GM18519 (cell line): ENCODE data around the gene MEDAG.

ENCODE experiments used
- ATAC-seq: cut with Tn5 transposase; IDR thresholded peaks from one replicate; pipeline ENCODE4 v1.9.1; 2021; ENCODE audit warnings: mild to moderate bottlenecking, moderate library complexity; ENCODE audit not compliant: unreplicated experiment, low FRiP score

The MEDAG gene

GRCh38 chr13:30936971-30937370 is 30.9 kb downstream of the MEDAG start:
- no peak for ATAC-seq

DNA sequence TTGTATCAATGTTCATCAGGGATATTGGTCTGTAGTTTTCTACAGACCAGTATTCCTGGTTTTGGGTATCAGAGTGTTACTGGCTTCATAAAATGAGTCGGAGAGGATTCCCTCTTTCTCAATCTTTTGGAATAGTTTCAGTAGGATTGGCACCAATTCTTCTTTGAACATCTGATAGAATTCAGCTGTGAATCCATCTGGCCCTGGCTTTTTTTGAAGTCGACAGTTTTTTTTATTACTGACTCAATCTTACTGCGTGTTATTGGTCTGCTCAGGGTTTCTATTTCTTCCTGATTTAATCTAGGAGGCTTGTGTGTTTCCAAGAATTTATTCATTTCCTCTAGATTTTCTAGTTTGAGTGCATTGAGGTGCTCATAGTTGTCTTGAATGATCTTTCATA is 37.8 kb downstream of the MEDAG start:
- ATAC-seq: no peak

GRCh38 chr13:30957258-30957943 is 51.3 kb downstream of the MEDAG start:
- no peak for ATAC-seq

GRCh38 chr13:30959678-30960077 is 53.6 kb downstream of the MEDAG start:
- ATAC-seq: no peak

DNA sequence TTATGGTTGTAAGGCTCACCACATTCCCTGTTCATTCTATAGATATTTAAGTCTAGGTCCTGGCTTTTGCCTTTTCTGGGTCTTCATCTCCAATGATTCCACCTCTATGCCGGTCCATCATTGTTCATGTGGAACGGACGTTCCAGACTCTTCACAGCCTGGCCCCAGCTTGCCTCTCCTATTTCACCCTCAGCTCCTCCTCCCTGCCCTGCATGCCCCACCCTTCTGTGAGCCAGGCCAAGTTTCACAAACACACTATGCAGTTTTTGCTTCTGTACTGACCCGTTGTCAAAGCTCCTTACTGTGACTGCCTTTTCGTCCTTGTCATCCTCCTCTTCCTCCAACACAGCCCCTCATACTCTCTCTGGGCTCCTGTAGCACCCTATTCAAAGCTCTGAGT is 57.7 kb downstream of the MEDAG start:
- ATAC-seq: no peak

GRCh38 chr13:30965380-30965779 is 59.3 kb downstream of the MEDAG start:
- ATAC-seq: no peak

GRCh38 chr13:30966101-30966500 is 60.0 kb downstream of the MEDAG start:
- no peak for ATAC-seq

GRCh38 chr13:30968846-30969245 is 62.8 kb downstream of the MEDAG start:
- no peak for ATAC-seq

DNA sequence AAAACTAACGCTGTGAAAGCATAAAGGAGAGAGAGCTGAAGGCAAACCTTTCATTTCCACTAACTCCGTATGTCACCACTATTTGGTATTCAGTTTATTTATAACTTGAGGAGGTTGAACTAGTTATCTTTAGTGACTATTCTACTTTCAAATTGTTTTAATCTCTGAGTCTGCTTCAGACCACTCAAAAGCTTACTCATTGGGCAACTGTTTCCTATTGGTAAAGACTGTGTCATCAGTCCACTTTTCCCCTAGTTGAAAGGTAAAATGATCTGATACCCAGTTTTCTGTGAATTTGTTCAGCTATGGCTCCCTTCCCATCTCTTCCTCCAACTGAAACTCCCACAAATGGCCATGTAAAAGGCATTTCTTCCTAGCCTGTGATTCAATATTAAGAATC is 65.5 kb downstream of the MEDAG start:
- ATAC-seq: no peak

DNA sequence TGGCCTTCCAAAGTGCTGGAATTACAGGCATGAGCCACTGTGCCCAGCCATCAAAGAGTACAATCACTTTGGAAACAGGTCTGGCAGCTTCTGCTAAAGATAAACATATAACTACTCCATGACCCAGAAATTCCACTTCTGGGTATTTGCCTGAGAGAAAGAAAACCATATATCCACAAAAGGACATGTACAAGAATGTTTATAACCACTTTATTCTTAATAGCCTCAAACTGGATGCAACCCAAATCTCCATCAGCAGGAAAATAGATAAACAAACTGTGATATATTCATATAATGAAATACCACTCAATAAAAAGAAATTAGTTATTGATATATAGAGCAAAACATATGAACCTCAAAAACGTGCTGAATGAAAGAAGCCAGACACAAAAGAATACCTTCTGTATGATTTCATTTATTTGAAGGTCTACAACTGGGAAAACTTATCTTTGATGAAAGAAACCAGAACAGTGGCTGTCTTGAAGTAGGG is 66.9 kb downstream of the MEDAG start:
- ATAC-seq: no peak

DNA sequence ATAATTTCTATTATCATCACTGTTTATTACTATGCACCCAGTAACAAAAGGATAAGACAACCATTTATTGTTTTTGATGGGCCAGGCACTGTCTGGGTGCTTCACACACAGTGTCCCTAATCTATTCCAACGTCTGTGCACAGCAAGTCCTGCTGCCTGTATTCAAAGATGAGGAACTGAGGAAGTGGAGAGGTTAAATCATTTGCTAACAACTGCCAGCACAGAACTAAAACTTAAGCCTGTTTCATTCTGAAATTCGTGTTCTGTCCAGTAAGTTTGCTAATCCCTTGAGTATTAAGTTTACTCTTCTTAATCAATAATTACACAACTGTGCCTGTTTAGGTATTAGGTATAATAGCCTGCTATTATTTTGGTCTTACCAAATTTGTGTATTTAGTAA is 68.3 kb downstream of the MEDAG start:
- ATAC-seq: no peak
